ELF-1 (cell line): ENCODE results near the gene KRTCAP2.
"Not testable (repeated sequence)": the region's sequence is repeated elsewhere in the genome, so short reads cannot be mapped to it uniquely, and the experiment has no call there.

Source experiments
- DNase-seq: peaks from one replicate; pipeline ENCODE4 v3.0.0-alpha.2; 2016; ENCODE audit warnings: low read depth, low spot score

KRTCAP2 gene

DNA sequence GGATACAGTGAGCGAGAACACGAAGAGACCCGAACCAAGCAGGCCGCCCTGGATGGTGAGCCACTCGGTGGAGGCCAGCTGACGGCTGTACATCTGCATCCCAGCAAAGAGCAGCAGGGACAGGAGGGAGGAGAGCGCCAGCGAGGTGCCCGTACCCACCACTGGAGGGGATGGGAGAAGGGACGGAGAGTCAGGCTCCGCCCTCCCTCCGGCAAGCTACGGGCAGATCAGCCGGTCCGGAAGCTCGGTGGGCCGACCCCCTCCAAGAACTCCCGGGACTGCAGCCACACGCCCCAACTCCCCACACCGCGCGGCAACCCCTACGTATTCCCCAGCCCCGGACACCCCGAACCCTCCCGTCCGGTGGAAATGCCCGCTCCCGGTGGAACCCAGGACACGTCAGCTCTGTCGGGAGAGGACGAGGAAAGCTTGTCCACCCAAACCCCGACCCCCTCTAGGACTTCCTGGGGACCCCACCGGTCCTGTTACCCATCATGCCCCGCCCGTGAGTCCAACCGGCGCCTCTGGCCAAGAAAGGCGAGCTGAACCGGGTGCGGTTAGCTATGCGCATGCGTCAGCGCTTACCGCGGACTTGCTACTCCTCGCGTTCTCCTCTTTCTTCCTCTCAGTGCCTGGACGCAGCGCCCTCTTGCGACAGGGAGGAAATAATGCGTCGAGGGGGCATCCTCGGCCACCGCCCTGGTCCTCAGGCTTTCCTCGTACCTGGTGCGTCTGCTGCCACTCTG, at the start of gene KRTCAP2:
Gene KRTCAP2, minus strand, starts transcription at position 573 of the 746 bp plus-strand sequence. Its CDS starts 80 bp downstream, at position 493.
- DNase-seq, result peak; percentile 98

DNA sequence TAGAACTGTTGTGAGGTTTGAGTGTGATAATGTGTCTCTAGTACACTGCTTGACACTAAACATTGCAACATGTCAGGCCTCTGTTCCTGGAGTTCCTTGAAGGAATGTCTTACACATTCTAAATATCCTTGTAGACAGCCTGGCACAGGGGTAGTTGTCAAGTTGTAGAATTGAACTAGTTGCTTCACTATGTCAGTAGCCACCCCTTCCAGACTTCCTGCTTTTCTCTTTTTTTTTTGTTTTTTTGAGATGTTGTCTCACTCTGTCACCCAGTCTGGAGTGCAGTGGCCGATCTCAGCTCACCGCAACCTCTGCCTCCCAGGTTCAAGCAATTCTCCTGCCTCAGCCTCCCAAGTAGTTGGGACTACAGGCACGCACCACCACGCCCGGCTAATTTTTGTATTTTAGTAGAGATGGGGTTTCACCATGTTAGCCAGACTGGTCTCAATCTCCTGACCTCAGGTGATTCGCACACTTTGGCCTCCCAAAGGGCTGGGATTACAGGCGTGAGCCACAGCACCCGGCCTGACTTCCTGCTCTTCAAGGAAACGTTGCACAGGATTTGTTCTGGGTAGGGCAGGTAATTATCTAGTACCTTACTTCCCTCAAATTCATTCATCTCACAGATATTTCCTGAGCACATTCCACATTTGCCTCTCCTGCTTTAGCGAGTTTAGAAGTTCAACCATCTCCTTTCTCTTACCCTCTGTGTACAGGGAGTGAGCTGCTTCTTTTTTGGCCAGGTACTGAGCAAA, 47.3 kb upstream of the KRTCAP2 start:
- DNase-seq, result not testable (repeated sequence)

DNA sequence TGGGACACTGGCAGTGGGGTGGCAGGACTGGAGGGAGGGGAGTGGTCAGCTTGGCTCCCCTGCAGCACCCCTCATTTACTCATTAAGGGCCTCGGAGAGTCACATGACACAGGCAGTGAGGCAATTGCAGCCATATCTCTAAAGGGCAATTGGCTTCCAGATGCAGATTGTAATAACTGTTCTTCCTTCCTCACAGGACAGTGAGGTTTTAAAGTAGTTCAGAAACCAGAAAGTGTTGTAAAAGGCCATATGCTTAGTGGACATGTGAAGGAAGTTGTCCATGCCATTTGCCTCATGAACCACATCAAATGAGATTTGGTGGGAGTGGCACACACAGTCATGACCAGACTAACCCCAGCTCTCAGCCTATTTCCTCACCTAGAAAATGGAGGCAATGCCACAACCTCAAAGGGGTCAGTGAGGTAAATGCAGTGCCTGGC, 46.5 kb upstream of the KRTCAP2 start:
- DNase-seq, result no peak

DNA sequence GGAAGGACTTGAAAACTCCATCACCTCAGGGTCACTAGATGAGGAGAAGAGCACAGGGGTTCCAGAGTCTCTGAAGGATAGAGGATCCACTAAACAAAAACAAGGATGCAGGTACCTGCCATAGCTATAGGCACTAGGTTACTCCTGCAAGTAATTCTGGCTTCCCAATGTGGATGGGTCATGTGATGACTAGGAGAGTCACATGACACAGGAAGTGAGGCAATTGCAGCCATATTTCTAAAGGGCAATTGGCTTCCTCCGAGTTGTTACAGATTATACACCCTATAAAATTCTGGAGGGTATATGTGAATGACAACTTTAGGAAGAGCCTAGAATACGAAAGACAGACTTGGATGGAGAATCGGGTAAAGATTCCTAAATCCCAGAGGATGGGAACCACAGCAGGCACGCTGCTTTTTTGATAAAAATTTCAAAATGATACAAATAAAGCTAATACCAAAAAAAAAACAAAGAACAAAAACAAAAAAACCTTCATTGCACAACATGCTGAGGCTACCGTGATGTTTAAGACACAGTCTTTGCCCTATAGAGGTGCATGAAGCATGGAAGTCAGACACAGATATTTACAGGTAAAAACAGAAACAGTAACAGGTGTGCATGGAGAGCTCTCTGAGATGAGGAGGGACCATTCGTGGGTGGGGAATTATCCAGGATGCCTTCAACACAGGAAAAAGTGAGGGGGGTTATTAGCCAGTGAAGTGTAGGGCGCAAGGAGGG, 45.9 kb upstream of the KRTCAP2 start:
- DNase-seq, result peak; percentile 46

DNA sequence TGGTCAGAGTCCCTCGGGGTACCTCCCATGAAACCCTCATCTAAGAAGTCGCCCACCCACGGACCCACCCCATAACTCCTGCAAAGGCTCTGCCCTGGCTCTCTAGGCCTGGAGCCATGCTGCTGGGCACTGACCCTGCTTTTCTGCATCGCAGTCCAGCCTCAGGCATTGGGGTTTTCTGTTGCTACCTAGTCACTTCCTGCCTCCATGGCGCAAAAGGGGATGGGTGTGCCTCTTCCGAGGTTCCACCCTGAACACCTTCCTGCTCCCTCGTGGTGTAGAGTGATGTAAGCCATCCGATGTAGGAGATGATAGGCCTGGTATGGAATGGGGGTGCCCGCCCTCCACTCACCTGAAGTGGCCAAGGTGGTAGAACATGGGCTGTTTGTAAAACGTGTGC, 41.6 kb upstream of the KRTCAP2 start:
- DNase-seq, result not testable (repeated sequence)

DNA sequence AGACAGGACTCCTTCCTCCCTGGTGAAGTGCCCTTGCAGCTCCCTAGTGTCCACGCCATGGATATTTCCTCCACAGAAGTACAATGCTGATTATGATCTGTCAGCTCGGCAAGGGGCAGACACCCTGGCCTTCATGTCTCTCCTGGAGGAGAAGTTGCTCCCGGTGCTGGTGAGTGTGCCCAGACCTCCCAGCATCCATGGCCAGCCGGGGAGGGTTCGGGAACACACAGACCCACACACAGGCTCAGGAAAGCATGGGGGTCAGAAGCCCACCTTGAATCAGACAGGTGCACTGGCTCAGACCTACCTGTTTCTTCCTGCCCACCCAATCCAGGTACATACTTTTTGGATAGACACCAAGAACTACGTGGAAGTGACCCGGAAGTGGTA, 38.9 kb upstream of the KRTCAP2 start:
- not testable (repeated sequence) for DNase-seq

DNA sequence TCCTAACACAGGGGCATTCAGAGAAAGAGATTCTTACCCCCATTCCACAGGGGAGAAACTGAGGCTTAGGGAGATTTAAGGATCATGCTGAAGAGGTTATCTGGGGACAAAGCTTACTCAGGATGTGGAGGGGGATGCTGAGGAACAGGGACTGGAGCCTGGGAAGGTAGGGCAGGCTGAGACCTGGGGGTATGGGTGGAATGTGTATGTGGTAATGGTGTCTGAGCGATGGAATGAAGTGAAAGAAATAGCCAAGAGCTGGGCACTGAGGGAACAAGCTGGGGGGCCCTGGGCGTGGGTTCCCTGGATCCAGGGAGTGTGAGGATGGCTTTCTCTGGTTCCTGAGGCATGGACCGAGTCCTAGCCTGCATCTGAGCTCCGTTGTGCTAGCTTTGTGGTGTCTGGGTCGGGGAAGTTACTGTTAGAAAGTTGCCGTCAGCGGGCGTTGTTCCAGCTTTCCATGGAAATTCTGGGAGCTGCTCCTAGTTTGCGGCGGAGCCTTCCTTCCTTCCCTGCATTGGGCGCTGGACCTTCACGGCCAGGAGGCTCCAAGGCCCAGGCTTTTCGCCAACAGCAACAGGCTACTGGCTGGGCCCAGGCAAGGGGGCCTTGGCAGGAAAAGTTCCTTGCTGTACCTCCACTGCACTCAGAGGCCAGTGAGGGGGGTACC, 38.4 kb upstream of the KRTCAP2 start:
- DNase-seq, result not testable (repeated sequence)

DNA sequence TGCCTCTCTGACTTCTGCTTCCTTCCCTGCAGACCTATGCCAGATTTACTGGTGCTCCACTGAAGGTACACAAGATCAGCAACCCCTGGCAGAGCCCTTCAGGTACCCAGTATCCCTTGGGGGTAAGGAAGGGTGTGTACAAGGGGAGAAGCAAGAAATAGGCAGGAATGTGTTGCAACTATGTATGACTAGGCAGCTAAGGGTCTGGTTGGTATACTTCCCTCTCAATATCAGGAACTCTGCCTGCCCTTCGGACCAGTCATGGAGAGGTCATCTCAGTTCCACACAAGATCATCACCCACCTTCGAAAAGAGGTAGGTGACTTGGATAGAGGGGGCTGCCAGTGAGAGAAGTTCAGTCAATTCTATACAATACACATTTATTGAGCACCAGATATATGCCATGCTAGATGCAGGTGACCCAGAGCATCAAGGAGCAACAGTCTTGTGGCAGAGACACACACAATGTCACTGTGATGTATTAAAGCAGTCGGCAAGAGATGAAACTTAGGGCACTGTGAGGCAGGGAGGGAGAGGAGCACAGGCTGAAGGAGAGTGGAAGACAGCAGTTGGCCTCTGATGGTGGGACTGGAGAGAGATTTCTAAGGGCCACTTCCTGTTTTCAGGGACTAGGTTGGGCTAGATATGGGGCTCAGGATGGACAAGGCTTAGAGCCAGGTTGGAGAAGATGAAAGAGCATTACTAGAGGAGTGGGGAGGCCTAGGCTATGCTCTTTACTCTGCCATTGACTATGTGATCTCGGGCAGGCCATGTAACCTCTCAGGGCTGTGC, 37.4 kb upstream of the KRTCAP2 start:
- no peak for DNase-seq

DNA sequence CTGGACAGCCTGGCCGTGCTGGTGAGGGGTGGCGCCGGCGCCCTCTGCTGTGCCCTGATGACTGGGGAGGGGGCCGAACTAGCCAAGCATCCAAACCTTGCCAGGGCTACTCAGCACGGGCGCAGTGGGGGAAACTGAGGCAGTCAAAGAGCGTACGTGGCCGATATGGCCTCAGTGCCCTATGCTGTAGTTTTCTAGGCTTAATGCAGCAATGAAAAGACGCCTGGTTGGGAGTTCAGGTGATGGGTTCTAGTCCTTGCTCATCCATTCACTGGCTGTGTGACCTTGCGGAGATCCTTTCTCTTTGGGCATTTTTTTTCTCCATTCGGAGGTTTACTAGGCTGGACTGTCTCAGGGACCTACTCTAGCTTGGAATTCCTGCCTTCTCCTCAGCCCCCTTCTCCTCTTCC, 36.2 kb upstream of the KRTCAP2 start:
- no peak for DNase-seq

DNA sequence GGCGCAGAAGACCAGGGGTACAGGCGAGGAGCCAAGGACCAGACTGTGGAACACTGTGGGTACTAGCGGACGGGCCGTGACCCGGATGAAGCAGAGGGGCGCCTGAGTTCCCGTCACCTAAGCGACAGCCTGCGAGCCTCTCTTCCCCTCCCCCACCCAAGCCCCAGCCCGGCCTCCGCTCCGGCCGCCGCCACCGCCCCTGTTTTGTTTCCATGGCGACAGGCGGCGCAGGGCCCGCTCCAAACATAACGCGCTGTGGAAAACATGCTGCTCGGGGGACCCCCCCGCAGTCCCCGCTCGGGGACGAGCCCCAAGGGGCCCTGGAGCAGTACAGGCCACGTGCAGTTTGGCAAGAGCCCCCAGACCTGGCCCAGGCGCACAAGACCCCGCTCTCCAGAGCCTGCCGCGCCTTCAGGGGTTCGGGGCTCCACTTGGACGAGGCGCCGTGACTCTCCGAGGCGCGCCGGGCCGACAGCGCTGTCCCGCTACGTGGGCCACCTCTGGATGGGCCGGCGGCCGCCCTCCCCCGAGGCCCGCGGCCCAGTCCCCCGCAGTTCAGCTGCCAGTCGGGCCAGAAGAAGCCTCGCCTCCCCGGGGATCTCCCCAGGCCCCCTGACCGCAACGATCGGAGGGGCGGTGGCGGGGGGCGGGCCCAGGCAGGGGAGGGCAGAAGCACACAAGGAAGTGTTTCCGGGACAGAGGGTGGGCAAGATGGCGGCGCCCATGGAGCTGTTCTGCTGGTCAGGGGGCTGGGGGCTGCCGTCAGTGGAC, 35.6 kb upstream of the KRTCAP2 start, which contains the start of gene MTX1:
Gene MTX1, plus strand, starts transcription at position 155 of the 771 bp plus-strand sequence. Its CDS starts 110 bp downstream, at position 265.
- peak; percentile 90 for DNase-seq

DNA sequence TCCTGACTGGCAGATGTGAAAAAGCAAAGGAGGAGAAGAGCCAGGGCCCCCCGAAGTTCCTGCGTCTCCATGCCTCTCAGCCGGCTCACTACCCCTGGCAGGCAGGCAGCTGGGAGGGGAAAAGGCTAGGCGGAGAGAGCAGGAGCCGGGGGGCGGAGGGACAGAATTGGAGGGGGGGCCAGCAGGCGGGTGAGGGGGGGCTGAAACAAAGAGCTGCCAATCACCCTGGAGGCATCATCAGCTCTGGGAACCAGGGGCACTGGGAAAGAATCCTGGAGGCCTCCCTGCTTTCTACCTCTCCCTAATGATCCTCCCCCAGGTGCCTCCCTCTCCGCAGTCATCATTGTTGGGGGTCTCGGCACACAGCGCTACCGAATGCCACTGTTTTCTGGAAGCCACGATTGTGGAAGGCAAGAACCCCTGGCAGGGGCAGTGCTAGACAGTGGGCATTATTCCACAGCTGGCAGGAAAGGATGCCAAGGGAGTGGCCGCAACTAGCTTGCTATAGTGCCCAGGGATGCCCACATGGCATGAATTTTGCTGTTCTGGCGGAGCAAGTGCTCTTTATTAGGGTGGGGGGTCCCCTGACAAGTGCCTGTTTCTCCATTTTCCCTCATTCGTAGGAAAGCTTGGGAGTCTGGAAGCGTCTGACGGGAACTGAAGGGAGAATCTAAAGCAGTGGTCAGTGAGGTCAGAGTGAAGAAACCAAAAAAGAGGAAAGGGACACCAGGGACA, 34.9 kb upstream of the KRTCAP2 start, which contains the start of gene THBS3:
Gene THBS3, minus strand, starts transcription at position 92 of the 735 bp plus-strand sequence. Its CDS starts 21 bp downstream, at position 71.
- DNase-seq, result peak; percentile 73

DNA sequence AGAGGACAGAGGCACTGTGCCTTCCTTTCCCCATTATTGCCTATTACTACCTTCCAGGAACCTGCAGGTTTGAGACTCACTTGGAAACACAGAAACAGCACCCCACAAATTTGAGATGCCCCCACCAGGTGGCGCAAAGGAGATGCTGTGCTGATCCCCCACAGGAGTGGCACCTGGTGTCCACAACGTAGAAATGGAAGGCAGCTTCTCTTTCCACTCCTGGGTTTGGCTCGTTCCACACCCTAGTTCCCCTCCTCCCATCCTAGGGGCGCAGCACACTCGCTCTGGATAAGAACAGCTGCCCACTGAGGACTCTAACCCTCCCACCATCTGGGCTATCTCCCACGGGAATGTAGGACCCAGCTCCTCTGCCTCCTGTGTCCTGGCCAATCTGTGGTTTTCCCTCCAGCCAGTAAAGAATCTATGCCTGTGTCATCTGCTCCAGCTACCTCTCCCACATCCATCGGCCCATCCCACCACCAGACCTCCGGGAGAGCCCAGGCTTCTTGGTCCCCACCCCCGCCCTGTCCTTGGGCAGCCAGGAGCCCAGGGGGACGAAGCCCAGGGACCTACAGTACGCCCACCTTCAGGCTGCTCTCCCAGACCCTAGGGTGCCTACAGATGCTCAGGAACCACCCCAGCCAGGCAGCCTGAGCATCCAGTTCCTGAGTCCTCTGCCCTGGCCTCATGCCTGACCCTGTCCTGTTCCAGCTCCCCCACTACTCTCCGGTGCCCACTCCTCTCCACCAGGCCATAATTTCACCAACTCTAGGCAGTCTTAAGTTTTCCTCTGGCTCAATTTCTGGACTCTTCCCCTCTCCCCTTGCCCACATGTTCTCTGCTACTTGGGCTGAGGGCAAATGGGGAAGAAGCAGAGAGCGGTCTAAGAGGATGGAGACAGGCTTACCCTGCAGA, 34.0 kb upstream of the KRTCAP2 start:
- DNase-seq, result peak; percentile 92

DNA sequence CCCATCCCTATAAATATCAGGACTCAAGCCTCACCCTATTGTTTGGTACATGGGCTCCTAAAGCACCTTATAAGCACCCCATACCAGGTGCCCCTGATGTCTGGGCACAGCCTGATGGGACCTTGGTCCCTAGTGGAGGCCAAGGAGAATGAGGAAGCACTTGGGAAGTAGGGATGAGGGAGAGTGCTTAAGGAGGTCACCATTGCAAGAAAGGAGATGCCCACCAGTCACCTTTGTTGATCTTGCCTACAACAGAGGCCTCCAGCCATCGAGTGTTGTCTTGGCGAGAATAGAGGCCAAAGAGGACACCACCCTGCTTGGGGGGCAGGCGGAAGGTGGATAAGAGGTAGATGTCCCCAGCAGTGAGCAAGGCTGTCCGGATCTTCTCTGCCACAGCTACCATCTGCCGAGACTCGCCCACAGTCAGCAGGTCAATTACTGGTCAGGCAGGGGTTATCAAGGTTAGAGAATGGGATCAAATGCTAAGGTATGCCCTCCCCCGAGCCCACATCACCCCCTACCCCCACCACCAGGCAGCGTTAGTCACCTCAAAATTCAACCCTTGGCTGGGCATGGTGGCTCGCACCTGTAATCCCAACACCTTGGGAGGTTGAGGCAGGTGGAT, 33.0 kb upstream of the KRTCAP2 start:
- DNase-seq, result no peak

DNA sequence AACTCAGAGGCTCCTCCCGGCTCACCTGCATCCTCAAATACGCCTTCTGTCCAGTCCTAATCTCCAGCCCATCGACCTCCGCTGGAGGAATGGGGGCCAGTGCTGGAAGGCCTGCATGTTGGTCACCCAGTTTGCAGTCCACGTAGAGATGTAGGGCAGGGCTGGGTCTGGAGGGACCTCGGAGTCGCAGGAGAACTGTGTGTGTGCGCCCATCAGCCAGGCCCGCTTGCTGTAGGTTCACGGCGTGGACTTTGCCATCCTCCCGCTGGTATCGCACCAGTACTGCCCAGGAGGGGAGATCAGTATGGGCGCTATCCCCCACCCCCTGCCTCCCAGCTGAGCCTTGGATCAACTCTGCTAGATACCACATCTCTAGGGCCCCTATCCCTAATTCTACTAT, 31.9 kb upstream of the KRTCAP2 start:
- DNase-seq, result no peak

DNA sequence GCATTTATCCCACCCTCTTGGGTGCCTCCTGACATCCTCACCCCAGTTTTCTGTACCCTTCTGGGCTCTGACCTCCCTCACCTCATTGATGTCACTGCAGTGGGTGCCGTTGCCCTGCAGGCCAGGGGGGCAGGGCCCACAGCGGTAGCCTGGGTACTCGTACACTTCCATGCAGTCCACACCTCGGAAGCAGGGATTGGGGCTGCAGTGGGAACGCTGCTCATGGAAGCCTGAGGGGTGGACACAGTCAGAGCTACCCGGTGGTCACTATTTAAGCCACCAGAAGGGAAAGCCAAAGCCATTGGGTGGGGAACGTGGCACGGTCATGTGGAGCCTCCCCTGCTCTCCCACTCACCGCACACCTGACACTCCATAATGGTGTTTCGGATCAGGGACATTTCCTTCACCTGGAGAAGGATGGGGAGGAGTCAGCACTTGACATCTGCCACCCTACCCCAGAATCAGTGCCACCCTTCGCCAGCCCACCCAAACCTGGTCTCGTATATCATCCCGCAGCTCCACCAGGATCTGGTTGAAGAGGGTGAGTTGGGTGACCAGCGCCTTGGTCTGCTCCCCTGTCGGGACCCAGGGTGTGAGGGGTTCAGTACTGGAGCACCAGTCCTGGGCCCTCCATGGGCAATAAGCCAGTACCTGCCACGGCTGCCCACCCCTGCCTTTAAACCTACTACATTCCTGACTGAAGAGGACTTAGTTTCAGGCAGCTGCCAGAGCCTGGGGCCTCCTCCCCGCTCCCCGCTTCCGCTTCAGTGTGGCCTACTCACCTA, 29.8 kb upstream of the KRTCAP2 start:
- no peak for DNase-seq

DNA sequence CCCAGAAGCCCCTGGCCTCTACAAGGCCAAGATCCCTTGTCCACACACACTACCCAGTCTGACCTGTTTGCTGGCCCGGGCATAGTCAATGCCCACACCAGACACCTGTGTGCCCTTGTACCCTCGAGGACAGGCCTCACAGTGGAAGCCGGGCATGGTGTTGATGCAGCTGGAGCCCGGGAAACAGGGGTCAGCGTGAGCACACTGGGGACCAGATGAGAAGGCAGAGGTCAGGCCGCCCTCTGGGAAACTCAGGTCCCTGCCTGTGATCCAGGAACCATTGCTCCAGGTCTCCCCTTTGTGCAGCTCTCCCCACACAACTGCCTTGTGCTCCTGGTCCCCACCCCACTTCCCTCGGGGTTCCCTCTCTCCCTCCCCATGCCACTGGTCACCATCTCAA, 29.1 kb upstream of the KRTCAP2 start:
- no peak for DNase-seq

DNA sequence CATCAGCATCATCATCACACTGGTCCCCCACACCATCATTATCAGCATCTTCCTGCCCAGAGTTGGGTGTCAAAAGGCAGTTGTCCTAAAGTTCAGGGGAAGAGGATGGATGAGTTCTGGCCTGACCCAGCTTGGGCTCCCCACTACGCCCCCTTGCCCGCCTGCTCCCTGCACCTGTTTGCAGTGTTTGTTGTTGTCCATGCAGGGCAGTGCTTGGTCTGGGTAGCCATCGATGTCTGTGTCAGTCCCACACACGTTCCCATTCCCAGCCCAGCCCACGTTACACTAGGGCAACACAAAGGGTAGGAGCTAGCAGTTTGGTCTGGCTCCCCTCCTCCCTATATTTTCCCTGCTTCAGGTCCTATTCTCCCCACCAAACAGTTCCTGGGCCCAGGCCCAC, 27.8 kb upstream of the KRTCAP2 start:
- no peak for DNase-seq
